Measurements from ENCODE around the gene OR12D2. TPM values are rescaled to one million over a fixed set of nuclear protein-coding genes. Genes with fewer than 3 reads are reported as not detected.

Gene OR12D2
- total and polyA plus RNA-seq, 2 experiments from 2014 or later: not detected

DNA sequence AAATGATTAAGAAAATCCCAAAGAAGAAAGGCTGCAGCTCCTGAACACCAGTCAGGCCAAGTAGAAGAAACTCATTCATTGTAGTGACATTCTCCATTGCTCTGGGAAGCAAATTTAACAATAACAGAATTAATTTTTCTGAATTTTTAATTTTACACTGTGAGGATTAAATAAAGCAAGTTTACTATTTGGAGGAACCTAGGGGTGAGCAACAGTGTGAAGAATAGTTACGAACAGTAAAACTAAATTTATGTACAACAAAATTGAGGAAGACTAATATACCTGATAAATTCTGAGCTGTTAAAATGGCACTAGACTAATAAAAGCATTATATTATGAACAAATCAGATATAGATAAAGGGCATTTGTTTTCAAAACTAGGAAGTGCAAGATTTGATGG is 20.2 kb upstream of the OR12D2 start, which contains the start of gene OR12D3:
Gene OR12D3 (minus strand): TSS at position 101 of the 400 bp plus-strand sequence. CDS start 4 bp downstream, at position 97.
- DNase-seq: no peak
- Histone ChIP-seq H2AFZ (no peak within 1 kb of the TSS), H3K36me3 (ENCODE audit: low read depth) (no peaks in the 10 kb centered on the region), H3K9me2 (ENCODE audit: insufficient read depth) (no peaks in the 10 kb centered on the region), H3K9ac (no peak within 1 kb of the TSS), H3K79me2 (ENCODE audit: insufficient read depth) (no peaks in the 10 kb centered on the region), H4K20me1 (ENCODE audit: insufficient read depth) (no peaks in the 10 kb centered on the region), H3K27me3 (replicated peaks; ENCODE audit: insufficient read depth) (no peaks in the 10 kb centered on the region), H3K4me3 (no peak within 1 kb of the TSS), H3F3A (ENCODE audit: insufficient read depth) (no peaks in the 10 kb centered on the region), H3K9me3 (ENCODE audit: low read depth) (no peaks in the 10 kb centered on the region), H3K27ac (no peak within 1 kb of the TSS), H3K4me2 (ENCODE audit: unreplicated experiment) (no peak within 1 kb of the TSS), H3K4me1 (ENCODE audit: insufficient read depth) (no peaks in the 10 kb centered on the region)
- in situ Hi-C loops (cut with MboI): no loop called here
- TF ChIP-seq EZH2 (IDR thresholded peaks at IDR 0.05; ENCODE audit: insufficient read depth, poor library complexity, severe bottlenecking) (no peak), EZH2phosphoT487 (IDR thresholded peaks at IDR 0.05; ENCODE audit: insufficient read depth, low read depth) (no peak)
- 49 to 56% methylated on average over 1 of the region's 1 CpG for WGBS, 2 experiments (ENCODE audit: low coverage in 1 of 2, low lambda C conversion rate in 2 of 2, missing lambda C conversion rate in 2 of 2)

GRCh38 chr6:29376003-29376402 is 19.4 kb upstream of the OR12D2 start:
- Histone ChIP-seq H3K9ac (no peak overlapping the region), H3K27me3 (replicated peaks; ENCODE audit: insufficient read depth) (no peaks in the 10 kb centered on the region), H2AFZ (no peak overlapping the region), H3K9me2 (ENCODE audit: insufficient read depth) (no peaks in the 10 kb centered on the region), H3K4me3 (no peak overlapping the region), H4K20me1 (ENCODE audit: insufficient read depth) (no peaks in the 10 kb centered on the region), H3F3A (ENCODE audit: insufficient read depth) (no peaks in the 10 kb centered on the region), H3K79me2 (ENCODE audit: insufficient read depth) (no peaks in the 10 kb centered on the region), H3K4me2 (ENCODE audit: unreplicated experiment) (no peak overlapping the region), H3K27ac (no peak overlapping the region), H3K4me1 (ENCODE audit: insufficient read depth) (no peaks in the 10 kb centered on the region), H3K36me3 (ENCODE audit: low read depth) (no peaks in the 10 kb centered on the region), H3K9me3 (ENCODE audit: low read depth) (no peaks in the 10 kb centered on the region)
- TF ChIP-seq EZH2 (IDR thresholded peaks at IDR 0.05; ENCODE audit: insufficient read depth, poor library complexity, severe bottlenecking) (no peak), EZH2phosphoT487 (IDR thresholded peaks at IDR 0.05; ENCODE audit: insufficient read depth, low read depth) (no peak)
- in situ Hi-C loops (cut with MboI): no loop called here
- DNase-seq: peak; percentile 15

GRCh38 chr6:29388533-29388932 is 6.9 kb upstream of the OR12D2 start:
- Histone ChIP-seq H3K4me2 (ENCODE audit: unreplicated experiment) (no peak overlapping the region), H3F3A (ENCODE audit: insufficient read depth) (no peaks in the 10 kb centered on the region), H3K4me1 (ENCODE audit: insufficient read depth) (no peaks in the 10 kb centered on the region), H3K4me3 (no peak overlapping the region), H3K9ac (no peak overlapping the region), H3K27ac (no peak overlapping the region), H4K20me1 (ENCODE audit: insufficient read depth) (no peaks in the 10 kb centered on the region), H3K79me2 (ENCODE audit: insufficient read depth) (no peaks in the 10 kb centered on the region), H3K9me3 (ENCODE audit: low read depth) (no peaks in the 10 kb centered on the region), H3K9me2 (ENCODE audit: insufficient read depth) (no peaks in the 10 kb centered on the region), H3K27me3 (replicated peaks; ENCODE audit: insufficient read depth) (no peaks in the 10 kb centered on the region), H3K36me3 (ENCODE audit: low read depth) (no peaks in the 10 kb centered on the region), H2AFZ (no peak overlapping the region)
- DNase-seq: no peak
- in situ Hi-C loops (cut with MboI): no loop called here
- TF ChIP-seq EZH2phosphoT487 (IDR thresholded peaks at IDR 0.05; ENCODE audit: insufficient read depth, low read depth) (no peak), EZH2 (IDR thresholded peaks at IDR 0.05; ENCODE audit: insufficient read depth, poor library complexity, severe bottlenecking) (no peak)
- 8 to 10% methylated on average over 4 of the region's 4 CpGs for whole genome bisulfite sequencing, 2 experiments (ENCODE audit: low coverage in 1 of 2, low lambda C conversion rate in 2 of 2, missing lambda C conversion rate in 2 of 2)

GRCh38 chr6:29399525-29399924 is 4.1 kb downstream of the OR12D2 start:
- Histone ChIP-seq H3K4me1 (ENCODE audit: insufficient read depth) (no peaks in the 10 kb centered on the region), H3K79me2 (ENCODE audit: insufficient read depth) (no peaks in the 10 kb centered on the region), H3K9me2 (ENCODE audit: insufficient read depth) (no peaks in the 10 kb centered on the region), H3K27me3 (replicated peaks; ENCODE audit: insufficient read depth) (no peaks in the 10 kb centered on the region), H3K4me3 (no peak overlapping the region), H3F3A (ENCODE audit: insufficient read depth) (no peaks in the 10 kb centered on the region), H4K20me1 (ENCODE audit: insufficient read depth) (no peaks in the 10 kb centered on the region), H3K36me3 (ENCODE audit: low read depth) (no peaks in the 10 kb centered on the region), H2AFZ (no peak overlapping the region), H3K9ac (no peak overlapping the region), H3K4me2 (ENCODE audit: unreplicated experiment) (no peak overlapping the region), H3K9me3 (ENCODE audit: low read depth) (no peaks in the 10 kb centered on the region), H3K27ac (no peak overlapping the region)
- in situ Hi-C loops (cut with MboI): no loop called here
- WGBS, 2 experiments (ENCODE audit: low coverage in 1 of 2, low lambda C conversion rate in 2 of 2, missing lambda C conversion rate in 2 of 2): 3 to 5% methylated on average over 2 of the region's 2 CpGs
- no peak for DNase-seq
- TF ChIP-seq EZH2phosphoT487 (IDR thresholded peaks at IDR 0.05; ENCODE audit: insufficient read depth, low read depth): no peak
- no peak for TF ChIP-seq EZH2 (IDR thresholded peaks at IDR 0.05; ENCODE audit: insufficient read depth, poor library complexity, severe bottlenecking)

DNA sequence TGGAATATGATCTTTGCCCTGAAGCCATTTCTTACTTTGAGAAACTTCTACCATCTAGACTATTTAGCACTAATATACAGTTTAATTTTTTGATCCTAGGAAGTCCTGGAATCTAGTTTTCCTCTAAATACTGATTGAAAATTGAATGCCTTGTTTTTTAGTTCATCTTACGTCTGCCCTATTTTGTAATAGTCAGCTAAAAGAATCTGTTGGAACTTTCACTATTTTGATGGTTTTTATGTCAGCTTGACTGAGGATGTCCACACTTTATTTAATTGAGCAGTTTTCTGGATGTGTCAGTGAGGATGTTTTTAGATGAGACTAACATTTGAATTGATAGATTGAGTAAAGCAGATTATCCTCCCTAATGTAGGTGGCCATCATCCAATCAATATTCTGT is 8.4 kb downstream of the OR12D2 start:
- H3K4me1 ChIP-seq (ENCODE audit: insufficient read depth): no peaks in the 10 kb centered on the region
- no peaks in the 10 kb centered on the region for H3F3A ChIP-seq (ENCODE audit: insufficient read depth)
- no peak overlapping the region for H3K4me2 ChIP-seq (ENCODE audit: unreplicated experiment)
- TF ChIP-seq EZH2phosphoT487 (IDR thresholded peaks at IDR 0.05; ENCODE audit: insufficient read depth, low read depth) (no peak), EZH2 (IDR thresholded peaks at IDR 0.05; ENCODE audit: insufficient read depth, poor library complexity, severe bottlenecking) (no peak)
- H3K27ac ChIP-seq: no peak overlapping the region
- H2AFZ ChIP-seq: no peak overlapping the region
- H3K9ac ChIP-seq: no peak overlapping the region
- H3K4me3 ChIP-seq: no peak overlapping the region
- WGBS, 2 experiments (ENCODE audit: low coverage in 1 of 2, low lambda C conversion rate in 2 of 2, missing lambda C conversion rate in 2 of 2): 24 to 29% methylated on average over 1 of the region's 1 CpG
- no peaks in the 10 kb centered on the region for H3K27me3 ChIP-seq (replicated peaks; ENCODE audit: insufficient read depth)
- H3K79me2 ChIP-seq (ENCODE audit: insufficient read depth): no peaks in the 10 kb centered on the region
- H4K20me1 ChIP-seq (ENCODE audit: insufficient read depth): no peaks in the 10 kb centered on the region
- DNase-seq: no peak
- no peaks in the 10 kb centered on the region for H3K36me3 ChIP-seq (ENCODE audit: low read depth)
- H3K9me3 ChIP-seq (ENCODE audit: low read depth): no peaks in the 10 kb centered on the region
- H3K9me2 ChIP-seq (ENCODE audit: insufficient read depth): no peaks in the 10 kb centered on the region
- in situ Hi-C loops (cut with MboI): no loop called here
